IPS-NIHi11 (cell line): ENCODE results near the gene HBG1.
"Not testable (repeated sequence)": the region's sequence is repeated elsewhere in the genome, so short reads cannot be mapped to it uniquely, and the experiment has no call there.

Experiments
- DNase-seq: peaks from one replicate; pipeline ENCODE4 v3.0.0; 2012; ENCODE audit warnings: mixed read lengths, low spot score

HBG1 gene

DNA sequence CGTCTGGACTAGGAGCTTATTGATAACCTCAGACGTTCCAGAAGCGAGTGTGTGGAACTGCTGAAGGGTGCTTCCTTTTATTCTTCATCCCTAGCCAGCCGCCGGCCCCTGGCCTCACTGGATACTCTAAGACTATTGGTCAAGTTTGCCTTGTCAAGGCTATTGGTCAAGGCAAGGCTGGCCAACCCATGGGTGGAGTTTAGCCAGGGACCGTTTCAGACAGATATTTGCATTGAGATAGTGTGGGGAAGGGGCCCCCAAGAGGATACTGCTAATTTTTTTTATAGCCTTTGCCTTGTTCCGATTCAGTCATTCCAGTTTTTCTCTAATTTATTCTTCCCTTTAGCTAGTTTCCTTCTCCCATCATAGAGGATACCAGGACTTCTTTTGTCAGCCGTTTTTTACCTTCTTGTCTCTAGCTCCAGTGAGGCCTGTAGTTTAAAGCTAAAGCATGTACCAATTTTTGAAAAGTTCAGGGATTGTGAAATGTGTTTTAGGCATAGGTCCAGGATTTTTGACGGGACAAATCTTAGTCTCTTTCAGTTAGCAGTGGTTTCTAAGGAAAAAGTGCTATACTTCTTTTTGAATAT, at the start of gene HBG1:
Gene HBG1 (minus strand): TSS at position 51 of the 590 bp plus-strand sequence. CDS start 53 bp downstream, outside the sequence.
- DNase-seq: not testable (repeated sequence)

DNA sequence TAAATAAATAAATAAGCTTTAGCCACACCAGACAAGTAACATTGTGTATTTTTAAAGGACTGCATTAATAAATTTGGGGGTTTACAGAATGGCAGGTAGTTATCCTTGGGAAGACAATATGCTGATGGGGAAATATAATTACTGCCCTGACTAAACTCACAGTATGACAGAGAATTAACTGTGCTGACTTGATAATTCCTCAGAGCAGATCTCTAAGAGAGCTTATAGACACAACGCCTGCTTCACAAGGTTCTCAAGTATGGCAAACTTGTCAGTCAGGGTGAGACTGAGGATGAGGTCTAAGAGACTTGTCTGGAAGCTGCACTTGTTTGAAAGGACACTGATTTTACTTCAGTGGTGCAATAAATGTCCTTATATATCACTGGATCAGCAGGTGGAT, 48.8 kb upstream of the HBG1 start:
- no peak for DNase-seq

DNA sequence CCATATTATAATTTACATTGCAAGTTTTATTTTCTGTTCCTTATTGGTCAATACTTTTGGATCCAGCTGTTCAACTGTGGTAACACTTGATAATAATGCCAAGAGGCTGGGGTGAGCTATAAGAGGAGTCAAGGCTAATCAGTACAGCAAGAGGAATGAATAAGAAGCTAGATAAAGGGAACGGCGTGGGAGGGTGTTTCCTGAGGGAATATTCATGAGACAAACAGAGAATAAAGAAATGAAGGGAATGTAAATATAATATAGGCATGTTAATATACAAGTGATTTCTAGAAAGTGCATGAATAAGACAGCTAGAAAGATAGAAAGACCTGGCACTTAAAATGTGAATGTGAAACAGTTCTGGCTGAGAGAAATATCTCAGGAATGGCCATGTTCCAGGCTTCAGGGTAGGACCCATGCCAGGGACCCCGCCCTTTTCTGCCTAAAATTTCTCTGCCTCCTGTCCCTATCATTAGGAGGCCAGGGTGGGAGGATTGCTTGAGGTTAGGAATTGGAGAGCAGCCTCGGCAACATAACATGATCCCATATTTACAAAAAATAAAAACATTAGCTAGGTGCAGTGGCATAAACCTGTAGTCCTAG, 48.2 kb upstream of the HBG1 start:
- DNase-seq: no peak

DNA sequence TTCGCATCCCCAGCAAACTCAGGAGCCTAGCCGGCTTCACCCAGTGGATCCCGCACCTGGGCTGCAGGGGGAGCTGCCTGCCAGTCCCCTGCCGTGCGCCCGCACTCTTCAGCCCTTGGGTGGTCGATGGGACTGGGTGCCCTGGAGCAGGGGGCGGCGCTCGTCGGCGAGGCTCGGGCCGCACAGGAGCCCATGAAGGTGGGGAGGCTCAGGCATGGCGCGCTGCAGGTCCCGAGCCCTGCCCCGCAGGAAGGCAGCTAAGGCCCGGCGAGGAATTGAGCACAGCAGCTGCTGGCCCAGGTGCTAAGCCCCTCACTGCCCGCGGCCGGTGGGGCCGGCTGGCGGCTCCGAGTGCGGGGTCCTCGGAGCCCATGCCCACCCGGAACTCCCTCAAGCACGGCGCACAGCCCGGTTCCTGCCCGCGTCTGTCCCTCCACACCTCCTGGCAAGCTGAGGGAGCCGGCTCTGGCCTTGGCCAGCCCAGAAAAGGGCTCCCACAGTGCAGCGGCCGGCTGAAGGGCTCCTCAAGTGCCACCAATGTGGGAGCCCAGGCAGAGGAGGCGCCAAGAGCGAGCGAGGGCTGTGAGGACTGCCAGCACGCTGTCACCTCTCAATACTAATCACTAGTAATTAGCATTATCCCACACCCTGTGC, 44.8 kb upstream of the HBG1 start:
- DNase-seq: not testable (repeated sequence)

DNA sequence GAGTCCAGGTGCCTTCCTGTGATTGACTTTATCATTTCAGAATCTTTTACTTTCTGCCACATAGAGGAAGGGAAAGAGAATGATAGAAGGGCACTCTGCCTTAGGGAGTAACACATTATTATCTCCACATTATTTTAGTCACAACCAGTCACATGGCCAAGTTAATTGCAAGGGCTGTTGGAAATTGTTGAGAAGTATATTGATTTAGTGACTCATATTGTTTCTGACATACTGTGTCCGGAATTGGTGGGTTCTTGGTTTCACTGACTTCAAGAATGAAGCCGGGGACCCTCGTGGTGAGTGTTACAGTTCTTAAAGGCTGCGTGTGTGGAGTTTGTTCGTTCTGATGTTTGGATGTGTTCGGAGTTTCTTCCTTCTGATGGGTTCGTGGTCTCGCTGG, 43.4 kb upstream of the HBG1 start:
- DNase-seq: no peak

DNA sequence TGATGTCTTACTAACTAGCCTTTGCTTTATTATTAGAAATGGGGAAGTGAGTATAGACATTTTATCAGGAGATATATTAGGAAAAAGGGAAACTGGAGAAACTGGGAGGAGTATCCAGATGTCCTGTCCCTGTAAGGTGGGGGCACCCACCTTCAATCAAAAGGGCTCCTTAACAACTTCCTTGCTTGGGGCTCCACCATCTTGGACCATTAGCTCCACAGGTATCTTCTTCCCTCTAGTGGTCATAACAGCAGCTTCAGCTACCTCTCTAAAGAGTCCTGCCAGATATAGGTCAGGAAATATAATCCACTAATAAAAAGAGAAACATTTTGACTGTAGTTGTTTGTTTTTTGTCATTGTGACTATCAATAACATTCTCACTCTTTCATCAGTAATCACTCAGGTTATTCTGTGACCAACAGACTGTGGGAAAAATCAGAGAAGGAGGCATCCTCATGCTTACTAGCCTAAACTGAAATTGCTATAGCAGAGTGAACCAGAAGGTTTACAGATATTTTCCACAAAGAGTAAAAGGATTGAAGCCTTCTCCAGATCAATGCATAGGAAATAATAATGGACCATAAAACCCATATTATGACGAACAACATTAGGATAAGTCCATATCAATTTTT, 41.7 kb upstream of the HBG1 start:
- DNase-seq: peak; percentile 34

DNA sequence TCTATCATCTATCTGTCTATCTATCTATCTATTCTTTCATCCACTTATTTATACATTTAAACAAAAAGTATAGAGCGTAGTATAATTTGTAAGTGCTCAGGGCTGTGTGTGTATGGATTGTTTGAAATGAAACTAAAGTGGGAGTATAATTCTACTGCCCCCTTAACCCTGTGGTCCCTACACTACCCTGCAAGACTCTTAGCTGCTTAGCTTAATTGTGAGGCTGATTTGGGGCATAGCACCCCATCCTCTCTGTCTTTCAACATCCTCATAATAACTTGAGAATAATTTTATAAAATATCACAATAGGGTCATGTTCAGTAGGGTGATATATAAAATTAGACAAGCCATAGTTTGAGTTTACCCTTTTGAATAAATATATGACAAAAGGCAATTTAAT, 40.4 kb upstream of the HBG1 start:
- no peak for DNase-seq

DNA sequence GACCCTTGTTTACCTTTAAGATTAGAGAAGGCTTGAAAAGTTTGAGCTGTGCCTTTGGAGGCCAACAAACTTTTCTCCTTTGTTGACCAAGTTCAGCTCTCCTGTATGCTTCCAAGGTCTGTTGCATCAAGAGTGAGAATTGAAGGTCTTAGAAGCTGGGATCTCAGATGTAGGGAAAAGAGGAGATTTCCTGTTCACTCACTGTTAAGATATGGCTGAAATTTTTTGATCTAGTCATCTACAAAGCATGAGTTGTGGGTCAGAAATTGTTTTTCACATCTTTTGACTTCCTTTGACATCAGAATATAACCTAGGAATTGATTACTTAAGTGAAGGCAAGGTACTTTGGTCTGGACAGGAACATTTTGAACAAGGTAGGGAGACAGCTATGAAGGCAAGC, 40.0 kb upstream of the HBG1 start:
- no peak for DNase-seq

DNA sequence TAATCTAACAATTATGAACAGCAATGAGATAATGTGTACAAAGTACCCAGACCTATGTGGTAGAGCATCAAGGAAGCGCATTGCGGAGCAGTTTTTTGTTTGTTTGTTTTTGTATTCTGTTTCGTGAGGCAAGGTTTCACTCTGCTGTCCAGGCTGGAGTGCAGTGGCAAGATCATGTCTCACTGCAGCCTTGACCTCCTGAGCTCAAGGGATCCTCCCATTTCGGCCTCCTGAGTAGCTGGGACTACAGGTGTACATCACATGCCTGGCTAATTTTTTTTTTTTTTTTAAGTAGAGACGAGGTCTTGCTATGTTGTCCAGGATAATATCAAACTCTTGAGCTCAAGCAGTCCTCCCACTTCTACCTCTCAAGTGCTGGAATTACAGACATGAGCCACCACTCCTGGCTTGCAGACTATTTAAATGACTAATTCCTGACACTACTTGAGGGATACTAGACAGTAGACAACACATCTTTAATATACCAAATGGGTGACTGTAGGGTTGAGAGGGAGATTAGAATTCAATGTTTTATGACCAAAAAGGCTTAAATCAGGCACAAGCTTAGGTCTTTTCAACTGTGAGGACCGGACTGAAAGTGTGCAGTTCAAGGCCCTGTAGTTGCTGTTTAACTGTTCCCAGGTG, 39.4 kb upstream of the HBG1 start:
- DNase-seq: no peak

DNA sequence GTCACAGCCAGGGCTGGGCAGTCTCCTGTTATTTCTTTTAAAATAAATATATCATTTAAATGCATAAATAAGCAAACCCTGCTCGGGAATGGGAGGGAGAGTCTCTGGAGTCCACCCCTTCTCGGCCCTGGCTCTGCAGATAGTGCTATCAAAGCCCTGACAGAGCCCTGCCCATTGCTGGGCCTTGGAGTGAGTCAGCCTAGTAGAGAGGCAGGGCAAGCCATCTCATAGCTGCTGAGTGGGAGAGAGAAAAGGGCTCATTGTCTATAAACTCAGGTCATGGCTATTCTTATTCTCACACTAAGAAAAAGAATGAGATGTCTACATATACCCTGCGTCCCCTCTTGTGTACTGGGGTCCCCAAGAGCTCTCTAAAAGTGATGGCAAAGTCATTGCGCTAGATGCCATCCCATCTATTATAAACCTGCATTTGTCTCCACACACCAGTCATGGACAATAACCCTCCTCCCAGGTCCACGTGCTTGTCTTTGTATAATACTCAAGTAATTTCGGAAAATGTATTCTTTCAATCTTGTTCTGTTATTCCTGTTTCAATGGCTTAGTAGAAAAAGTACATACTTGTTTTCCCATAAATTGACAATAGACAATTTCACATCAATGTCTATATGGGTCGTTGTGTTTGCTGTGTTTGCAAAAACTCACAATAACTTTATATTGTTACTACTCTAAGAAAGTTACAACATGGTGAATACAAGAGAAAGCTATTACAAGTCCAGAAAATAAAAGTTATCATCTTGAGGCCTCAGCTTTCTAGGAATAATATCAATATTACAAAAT, 38.6 kb upstream of the HBG1 start:
- DNase-seq: no peak

DNA sequence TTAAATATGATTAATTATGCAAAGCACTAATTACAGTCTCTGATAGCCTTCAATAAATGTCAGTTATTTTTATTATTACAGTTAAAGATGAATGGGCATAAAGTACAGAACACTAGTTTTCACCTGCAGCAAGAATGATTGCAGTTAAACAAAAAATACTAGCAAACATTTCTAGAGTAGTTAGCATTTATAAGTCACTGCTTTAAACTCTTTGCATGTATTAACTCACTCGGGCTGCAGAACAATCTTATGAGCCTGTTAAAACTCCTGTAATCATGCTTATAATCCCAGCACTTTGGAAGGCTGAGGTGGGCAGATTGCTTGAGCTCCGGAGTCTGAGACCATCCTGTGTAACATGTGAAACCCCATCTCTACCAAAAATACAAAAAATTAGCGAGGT, 37.2 kb upstream of the HBG1 start:
- DNase-seq: no peak

DNA sequence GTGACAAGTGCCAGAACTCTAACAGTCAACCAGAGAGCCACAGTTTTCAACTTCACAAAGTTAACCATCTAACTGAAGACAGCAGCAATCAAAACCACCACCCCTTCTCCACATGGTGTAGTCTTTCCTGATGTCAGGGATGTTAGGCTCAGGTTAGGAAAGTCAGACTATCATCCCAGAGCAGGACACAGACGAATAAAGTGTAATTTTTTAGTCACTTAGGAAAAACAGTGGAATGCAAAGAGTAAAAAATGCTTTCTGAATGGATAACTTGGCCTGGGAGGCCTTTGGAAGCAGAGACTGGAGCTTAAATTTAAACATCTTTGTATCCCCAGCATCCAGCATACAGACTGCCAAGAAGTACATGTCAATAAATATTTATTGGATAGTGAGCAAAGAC, 36.7 kb upstream of the HBG1 start:
- no peak for DNase-seq

DNA sequence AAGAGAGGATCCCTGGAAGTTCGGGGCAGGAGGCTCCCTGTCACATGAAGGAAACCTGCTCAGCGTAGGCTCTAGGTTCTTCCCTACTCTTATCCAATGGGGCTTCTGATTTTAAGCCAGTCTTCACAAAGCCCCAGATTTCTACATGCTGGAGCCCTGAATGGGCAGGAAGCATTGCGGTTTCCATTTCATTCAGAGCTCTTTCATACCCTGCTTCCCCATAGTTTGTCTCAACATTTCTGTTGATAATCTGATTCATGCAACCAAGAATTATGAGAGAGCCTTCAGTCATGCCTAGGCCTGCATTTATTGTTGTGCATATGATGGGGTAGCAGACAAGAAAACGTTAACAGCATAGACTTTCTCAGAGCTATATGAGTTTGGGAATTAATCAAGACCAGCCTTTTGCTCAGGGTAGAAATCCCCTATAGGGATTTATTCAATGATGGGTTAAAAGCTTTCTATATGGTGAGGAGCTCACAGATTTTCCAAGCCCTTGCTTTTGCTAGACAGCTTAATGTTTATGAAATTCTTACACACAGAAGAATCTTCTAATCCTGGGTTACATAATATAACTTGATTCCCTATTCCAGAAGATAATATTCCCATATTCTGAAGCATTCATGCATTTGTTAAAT, 36.2 kb upstream of the HBG1 start:
- DNase-seq: no peak

DNA sequence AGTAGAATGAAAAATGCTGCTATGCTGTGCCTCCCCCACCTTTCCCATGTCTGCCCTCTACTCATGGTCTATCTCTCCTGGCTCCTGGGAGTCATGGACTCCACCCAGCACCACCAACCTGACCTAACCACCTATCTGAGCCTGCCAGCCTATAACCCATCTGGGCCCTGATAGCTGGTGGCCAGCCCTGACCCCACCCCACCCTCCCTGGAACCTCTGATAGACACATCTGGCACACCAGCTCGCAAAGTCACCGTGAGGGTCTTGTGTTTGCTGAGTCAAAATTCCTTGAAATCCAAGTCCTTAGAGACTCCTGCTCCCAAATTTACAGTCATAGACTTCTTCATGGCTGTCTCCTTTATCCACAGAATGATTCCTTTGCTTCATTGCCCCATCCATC, 35.0 kb upstream of the HBG1 start:
- DNase-seq: no peak

DNA sequence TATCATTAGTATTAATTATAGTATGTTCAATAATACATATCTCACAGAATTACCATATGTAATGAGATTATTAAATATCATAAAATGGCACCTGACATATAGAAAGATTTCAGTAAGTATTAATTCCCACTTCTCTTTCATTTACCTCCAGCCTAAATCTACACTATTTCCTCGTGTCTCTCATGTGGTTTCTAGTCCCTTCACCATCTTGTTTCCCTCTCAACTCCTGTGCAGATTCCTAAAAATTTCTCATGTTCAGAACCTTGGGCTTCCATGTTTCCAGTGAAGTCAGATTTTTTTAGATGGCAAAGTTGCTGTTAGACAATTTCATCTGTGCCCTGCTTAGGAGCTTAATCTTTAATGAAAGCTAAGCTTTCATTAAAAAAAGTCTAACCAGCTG, 34.2 kb upstream of the HBG1 start:
- no peak for DNase-seq

DNA sequence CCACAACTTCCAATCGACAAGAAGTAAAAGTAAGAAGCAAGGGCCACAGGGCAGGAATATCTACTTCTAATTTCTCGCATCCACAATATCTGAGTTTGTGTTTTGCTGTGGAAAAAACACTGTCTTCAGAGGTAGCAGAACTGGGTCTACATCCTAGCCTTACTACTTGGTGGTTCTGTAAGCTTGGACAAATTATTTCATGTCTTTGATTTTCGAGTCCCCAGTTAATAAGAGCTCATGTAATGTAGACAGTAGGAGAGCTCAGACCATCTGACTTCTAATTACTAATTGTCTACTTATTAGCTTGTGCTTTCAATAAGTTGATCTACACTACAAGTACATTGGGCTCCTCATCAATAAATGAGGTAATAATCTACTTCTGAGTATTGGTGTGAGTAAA, 33.4 kb upstream of the HBG1 start:
- DNase-seq: no peak

DNA sequence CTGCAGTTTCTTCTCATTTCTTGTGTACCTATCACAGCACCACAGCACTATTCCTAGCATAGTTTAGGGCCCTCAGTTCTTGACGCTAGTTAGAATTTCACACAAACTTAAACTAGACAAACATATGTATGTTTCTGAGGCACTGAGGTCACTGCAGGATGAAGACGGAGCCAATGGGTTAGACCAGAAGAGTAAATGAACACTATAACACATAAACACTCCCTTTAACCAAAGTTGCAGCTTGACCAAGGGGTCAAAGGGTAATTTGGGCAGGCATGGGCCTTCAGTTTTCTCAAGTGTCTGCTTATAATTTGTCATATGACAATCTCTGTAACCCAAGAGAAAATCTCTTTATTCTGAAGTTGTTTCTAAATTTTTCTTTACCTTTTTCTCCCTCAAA, 33.0 kb upstream of the HBG1 start:
- no peak for DNase-seq

DNA sequence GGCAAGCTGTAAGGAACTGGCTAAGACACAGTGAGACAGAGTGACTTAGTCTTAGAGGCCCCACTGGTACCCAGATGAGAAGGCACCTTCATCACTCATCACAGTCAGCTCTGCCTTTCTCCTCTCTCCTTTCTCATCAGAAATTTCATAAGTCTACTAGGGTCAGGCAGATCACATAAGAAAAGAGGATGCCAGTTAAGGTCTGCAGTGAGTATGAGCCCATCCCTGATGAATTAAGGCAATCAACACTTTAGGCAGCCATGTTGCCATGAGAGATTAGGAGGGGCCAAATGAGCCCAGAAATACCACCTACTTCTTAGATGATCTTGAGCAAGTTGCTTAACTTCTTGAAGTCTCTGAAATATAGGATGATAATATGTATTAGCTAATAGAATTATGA, 31.9 kb upstream of the HBG1 start:
- DNase-seq: no peak

DNA sequence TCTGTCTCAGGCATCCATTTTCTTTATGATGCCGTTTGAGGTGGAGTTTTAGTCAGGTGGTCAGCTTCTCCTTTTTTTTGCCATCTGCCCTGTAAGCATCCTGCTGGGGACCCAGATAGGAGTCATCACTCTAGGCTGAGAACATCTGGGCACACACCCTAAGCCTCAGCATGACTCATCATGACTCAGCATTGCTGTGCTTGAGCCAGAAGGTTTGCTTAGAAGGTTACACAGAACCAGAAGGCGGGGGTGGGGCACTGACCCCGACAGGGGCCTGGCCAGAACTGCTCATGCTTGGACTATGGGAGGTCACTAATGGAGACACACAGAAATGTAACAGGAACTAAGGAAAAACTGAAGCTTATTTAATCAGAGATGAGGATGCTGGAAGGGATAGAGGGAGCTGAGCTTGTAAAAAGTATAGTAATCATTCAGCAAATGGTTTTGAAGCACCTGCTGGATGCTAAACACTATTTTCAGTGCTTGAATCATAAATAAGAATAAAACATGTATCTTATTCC, 31.0 kb upstream of the HBG1 start:
- peak; percentile 45 for DNase-seq

DNA sequence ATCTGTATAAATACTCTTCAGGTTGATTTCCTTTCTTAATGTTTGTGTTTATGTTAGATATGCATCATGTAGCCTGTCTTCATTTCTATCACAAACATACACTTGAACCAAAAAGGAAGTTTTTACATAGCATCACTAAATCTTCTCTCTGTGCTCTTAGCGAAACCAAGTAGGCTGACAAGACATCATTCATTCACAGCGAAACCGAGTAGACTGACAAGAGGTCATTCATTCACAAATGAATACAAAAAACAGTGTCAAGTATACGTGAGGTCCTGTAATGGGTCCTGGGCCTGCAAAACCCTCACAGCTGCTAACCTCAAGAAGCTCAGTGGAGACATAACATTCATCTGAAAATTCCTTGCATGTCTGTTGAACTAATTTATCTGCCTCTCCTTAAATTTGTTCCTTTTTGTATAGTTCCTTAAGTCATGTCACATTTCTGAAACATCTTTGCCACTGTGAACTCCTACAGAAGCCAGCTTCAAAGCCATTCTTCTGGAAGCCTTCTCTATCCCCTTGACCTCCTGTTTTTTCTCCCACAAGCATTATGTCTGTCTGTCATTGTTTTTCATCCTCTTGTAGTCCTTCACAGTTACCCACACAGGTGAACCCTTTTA, 29.9 kb upstream of the HBG1 start:
- DNase-seq: no peak
